Brain pericyte (primary cell): Measurements from ENCODE around the gene CDK5RAP2.
"Not testable (repeated sequence)": the region's sequence is repeated elsewhere in the genome, so short reads cannot be mapped to it uniquely, and the experiment has no call there.

Experiments used
- DNase-seq: peaks from one replicate; pipeline ENCODE4 v3.0.0-alpha.2; 2012; ENCODE audit warnings: low read depth, low spot score

CDK5RAP2 gene

GRCh38 chr9:120592210-120592609, 12.2 kb upstream of the CDK5RAP2 start:
- DNase-seq: no peak

GRCh38 chr9:120587328-120587727, 7.4 kb upstream of the CDK5RAP2 start:
- no peak for DNase-seq

DNA sequence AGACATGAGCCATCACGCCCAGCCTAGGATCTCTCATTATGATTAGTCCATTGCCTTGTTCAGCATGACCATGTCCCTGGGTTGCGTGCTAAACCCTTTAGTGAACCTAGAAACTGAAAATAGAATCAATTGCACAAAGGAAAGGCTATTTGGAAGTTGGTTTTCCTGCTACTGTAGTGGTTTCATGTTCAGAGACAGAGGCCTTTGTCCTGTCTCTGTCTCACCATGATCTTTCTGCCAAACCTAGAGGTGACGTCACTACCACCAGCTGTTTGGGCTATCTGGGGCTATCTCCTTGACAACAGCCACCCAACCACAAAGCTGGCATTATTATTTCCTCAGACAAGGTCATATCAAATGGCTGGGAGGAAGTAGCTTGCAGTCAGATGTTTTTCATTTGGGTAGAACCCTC, 4.0 kb upstream of the CDK5RAP2 start:
- peak; percentile 7 for DNase-seq

DNA sequence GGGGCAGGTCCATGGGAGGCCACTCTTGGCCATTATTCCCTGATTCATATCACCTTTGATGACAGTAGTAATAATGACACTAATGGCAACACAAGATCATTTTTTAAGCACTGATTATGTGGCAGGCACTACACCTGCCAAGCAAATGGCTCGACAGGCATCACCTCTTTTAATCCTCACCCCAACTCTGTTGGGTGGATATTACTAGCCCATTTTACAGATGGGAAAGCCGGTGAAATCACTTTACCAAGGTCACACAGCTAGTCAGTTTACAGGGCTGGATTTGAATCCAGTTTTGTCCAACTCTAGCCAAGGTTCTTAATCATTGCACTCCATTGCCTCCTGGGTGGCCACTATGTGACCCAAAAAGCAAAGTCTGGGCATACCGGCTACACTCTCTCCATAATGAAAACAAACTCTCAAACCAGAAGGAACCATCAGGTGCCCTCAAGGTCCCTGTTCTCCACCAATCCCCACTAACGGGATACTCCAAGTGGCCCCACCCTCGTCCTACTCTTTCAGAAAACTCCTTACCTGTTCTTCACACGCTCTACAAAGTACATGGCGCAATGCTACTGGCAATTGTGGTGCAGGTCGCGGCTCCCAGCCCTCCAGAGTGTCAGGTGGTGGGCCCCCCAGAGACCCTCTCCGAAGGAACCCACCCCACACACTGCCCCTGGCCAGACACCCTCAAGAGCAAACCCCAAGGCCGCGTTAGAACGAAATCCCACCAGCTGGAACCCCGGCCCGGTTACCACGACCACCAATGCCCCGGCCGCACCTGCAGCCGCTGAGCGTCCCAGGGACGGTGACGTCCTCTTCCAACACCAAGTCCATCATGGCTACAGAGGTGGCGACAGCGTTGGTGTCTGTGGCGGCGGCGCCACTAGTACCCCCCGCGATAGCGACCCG, 572 bp downstream of the CDK5RAP2 start:
- DNase-seq: no peak

- no peak for DNase-seq
Observed at GRCh38 chr9:120574473-120574872, 5.5 kb downstream of the CDK5RAP2 start.

DNA sequence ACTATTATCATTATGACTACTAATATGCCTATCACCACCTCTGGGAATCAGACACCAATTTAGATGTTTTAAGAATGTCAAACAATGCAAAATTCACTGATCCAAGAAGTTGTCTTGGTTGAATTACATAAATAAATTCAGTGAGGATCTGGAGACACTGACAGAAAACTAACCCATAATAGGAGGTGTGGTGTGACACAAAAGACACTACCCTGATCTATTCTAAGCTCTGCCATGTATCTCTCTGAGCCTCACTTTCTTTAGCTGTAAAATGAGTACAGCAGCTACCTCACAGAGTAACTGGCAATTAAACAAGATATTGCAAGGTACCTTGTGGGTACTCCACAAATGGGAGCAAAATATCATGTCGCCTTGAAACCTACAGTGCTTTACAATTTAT, 7.5 kb downstream of the CDK5RAP2 start:
- no peak for DNase-seq

GRCh38 chr9:120571443-120572257, 8.3 kb downstream of the CDK5RAP2 start:
- DNase-seq: no peak

GRCh38 chr9:120570296-120570695, 9.7 kb downstream of the CDK5RAP2 start:
- DNase-seq: no peak

DNA sequence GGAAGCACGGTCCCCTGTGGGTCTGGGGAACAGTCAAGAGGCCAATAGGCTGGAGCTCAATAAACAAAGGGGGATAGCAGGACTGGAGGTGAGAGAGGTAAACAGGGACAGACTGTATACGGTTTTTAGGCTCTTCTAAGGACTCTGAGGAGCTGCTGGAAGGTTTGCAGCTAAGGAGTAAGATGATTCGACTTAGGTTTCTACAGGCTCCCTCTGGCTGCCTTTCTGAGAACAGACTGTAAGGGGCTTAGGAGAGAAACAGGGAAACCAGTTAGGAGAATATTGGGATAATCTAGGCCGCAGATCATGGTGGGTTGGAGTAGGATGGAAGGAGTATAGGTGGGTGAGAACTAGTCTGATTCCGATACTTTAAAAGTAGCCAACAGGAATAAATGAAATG, 10.4 kb downstream of the CDK5RAP2 start:
- no peak for DNase-seq

- no peak for DNase-seq
Observed at GRCh38 chr9:120568816-120569215, 11.2 kb downstream of the CDK5RAP2 start.

DNA sequence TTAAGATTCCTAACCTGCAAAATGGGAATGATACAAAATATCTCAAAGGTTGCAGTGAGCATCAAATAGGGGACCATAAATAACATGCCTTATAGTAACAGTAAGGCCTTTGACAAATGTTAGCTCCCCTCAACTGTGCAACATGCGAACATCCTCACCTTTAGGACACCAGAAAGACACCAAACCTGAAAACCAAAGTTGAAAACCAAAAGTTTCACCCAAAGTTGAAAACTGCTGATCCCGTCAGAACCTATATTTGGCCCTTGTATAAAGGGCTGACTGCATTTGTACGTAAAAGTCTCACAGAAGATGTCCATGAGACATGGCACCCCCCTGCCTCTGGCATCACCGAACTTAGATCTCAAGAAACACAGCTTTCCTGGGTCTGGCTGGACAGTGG, 12.1 kb downstream of the CDK5RAP2 start:
- no peak for DNase-seq

- DNase-seq: no peak
Observed at GRCh38 chr9:120567081-120567480, 12.9 kb downstream of the CDK5RAP2 start.

DNA sequence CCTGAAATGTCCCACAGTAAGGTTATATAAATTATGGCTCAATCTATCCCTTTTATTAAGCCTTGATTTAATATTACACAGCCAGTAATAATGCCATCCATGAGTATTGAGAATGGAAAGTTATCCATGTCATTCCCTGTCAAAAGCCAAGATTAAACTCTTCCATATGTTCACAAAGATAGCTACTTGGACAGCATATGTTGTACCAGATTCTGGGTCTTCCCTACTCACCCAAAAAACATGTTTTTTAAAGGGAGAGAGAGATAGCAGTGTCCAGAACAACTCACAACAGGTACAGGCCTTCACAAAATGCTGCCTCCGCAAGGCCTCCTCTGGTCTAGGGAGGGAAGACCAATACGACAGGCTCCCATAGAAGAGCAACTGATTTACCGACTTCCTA, 15.4 kb downstream of the CDK5RAP2 start:
- no peak for DNase-seq

GRCh38 chr9:120562861-120563443, 17.0 kb downstream of the CDK5RAP2 start:
- no peak for DNase-seq

DNA sequence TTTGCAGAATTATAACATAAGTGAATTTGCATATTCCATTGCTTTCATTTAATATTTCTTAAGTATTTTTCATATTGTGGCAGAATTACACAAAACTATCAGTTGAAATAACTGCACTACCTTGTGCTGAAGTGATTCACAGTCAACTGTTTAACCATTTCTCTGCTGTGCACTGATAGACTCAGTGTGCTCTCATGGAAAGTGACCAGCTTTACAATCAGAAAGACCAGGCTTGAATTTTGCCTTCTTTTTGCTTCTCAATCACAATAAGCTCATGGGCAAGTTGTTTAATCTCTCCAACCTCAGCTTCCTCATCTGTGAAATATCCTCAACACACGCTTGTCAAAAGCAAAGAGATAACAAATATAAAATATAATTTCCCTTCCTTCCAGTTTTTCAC, 18.3 kb downstream of the CDK5RAP2 start:
- DNase-seq: no peak

DNA sequence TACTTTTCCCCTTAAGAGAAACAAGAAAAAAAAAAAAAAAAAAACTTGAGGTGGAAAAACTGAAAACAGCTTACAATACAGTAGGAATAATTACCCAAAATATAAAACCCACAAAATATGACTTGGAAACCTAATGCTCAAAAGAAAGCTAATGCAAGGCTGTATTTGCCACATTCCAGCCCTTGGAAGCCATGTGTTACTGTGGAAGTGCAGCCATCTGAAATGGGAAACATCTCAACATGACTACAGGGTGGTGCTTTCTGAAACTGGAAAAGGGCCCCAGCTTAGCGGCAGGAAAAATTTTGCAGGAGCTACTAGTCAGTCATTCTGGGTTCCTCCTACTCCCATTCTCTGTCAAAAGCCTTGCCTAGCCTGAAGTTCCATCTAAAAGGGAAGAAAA, 20.4 kb downstream of the CDK5RAP2 start:
- DNase-seq: no peak

GRCh38 chr9:120558454-120558853, 21.5 kb downstream of the CDK5RAP2 start:
- DNase-seq: no peak

DNA sequence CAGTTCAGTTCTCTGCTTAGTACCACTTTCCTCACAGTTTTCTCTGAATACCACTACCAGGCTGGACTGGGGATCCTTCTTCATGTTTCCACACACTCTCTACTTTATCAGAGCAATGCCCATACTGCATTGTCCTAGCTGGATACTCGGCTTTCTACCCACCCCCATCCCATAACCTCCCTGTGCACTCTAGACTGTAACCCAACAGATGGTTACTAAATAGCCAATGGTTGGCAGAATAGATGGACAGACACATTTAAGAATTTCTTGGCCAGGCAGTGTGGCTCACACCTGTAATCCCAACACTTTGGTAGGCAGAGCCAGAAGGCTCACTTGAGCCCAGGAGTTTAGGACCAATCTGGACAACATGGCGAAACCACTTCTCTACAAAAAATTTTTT, 22.8 kb downstream of the CDK5RAP2 start:
- DNase-seq: no peak

GRCh38 chr9:120556775-120557174, 23.2 kb downstream of the CDK5RAP2 start:
- no peak for DNase-seq

GRCh38 chr9:120555839-120556238, 24.1 kb downstream of the CDK5RAP2 start:
- DNase-seq: no peak

DNA sequence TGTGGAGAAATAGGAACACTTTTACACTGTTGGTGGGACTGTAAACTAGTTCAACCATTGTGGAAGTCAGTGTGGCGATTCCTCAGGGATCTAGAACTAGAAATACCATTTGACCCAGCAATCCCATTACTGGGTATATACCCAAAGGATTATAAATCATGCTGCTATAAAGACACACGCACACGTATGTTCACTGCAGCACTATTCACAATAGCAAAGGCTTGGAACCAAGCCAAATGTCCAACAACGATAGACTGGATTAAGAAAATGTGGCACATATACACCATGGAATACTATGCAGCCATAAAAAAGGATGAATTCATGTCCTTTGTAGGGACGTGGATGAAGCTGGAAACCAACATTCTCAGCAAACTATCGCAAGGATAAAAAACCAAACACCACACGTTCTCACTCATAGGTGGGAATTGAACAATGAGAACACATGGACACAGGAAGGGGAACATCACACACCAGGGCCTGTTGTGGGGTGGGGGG, 27.7 kb downstream of the CDK5RAP2 start:
- DNase-seq: not testable (repeated sequence)
